NCI-H2081 (cell line): Measurements from ENCODE around the gene KBTBD3.
"Not testable (repeated sequence)": the region's sequence is repeated elsewhere in the genome, so short reads cannot be mapped to it uniquely, and the experiment has no call there.

Experiments used
- DNase-seq, 2 experiments: peaks; one replicate each; lab custom pipeline; 2025; lab: John Stamatoyannopoulos, UW

KBTBD3 gene

GRCh38 chr11:106061954-106062949 is 14.9 kb downstream of the KBTBD3 start:
- DNase-seq, result no peak

DNA sequence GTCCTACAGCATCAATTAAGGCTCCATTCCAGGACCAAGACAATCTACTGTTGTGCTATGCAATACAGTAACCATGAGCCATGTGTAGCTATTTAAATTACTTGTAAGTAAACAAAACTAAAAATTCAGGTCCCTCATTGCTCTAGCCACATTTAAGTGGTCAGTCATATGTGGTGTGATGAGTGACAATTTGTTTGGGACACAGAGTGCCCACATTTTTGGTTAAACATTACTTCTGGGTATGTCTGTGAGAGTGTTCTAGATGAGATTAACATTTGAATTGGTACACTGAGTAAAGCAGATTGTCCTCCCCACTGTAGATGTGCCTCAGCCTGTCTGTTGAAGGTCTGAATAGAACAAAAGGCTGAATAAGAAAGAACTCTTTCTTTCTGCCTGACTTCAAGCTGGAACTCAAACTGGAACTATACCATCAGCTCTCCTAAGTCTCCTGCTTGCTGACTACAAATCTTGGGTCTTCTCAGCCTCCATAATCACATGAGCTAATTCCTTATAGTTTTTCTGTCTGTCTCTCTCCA is 15.8 kb downstream of the KBTBD3 start:
- no peak for DNase-seq

- no peak for DNase-seq
Observed at GRCh38 chr11:106059617-106060016, 17.5 kb downstream of the KBTBD3 start.

DNA sequence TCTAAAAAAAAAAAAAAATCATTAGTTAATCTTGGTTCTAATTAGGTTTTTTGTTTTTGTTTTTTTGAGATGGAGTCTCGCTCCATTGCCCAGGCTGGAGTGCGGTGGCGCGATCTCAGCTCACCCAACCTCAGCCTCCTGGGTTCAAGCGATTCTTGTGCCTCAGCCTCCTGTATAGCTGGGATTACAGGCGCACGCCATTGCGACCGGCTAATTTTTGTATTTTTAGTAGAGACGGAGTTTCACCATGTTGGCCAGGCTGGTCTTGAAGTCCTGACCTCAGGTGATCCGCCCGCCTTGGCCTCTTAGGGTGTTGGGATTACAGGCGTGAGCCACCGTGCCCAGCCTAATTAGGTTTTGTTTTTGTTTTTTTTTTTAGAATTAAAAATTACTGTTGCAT is 18.8 kb downstream of the KBTBD3 start:
- not testable (repeated sequence) for DNase-seq

DNA sequence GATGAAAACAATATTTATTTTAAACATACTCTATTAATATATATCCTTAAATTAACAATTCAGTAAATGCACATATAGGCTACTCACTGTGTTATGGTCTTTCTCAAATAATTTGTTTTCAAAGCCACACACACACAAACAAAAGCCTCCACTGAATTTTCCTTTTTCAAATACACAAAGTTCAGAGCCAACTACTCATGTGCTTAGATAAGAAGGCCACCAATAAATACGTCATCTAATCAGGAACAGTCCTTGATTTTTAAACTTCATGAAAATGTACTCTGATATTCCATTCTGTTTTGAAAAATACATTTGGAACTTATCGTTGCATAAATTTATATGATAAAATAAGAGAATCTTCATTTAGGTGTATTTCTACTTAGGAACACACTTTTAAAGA is 26.0 kb downstream of the KBTBD3 start:
- no peak for DNase-seq

GRCh38 chr11:106049727-106050476 is 27.2 kb downstream of the KBTBD3 start:
- no peak for DNase-seq

- DNase-seq, result no peak
Observed at GRCh38 chr11:106047631-106048030, 29.5 kb downstream of the KBTBD3 start.

DNA sequence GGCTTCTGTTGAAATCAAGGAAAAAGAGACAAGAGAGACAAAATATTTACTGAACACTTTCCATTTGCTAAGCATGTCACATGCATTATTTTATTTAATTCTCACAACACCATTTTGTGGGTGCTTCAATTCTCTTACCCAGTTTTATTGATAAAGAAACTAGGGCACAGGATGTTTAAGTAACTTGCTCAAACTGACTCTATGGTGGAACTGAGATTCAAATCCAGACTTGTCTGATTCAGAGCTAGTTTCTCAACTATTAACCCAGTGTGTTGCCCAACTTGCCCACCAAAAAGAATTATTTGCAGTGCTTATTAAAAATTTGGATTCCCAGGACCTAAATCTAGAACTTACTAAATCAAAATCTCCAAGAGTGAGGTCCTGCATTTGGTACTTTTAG is 33.6 kb downstream of the KBTBD3 start:
- DNase-seq, result no peak

GRCh38 chr11:106032861-106033260 is 44.3 kb downstream of the KBTBD3 start:
- no peak for DNase-seq

- DNase-seq, result no peak
Observed at GRCh38 chr11:106031936-106032335, 45.2 kb downstream of the KBTBD3 start.

GRCh38 chr11:106031202-106031810 is 45.8 kb downstream of the KBTBD3 start:
- no peak for DNase-seq

GRCh38 chr11:106030609-106031008 is 46.5 kb downstream of the KBTBD3 start:
- no peak for DNase-seq

DNA sequence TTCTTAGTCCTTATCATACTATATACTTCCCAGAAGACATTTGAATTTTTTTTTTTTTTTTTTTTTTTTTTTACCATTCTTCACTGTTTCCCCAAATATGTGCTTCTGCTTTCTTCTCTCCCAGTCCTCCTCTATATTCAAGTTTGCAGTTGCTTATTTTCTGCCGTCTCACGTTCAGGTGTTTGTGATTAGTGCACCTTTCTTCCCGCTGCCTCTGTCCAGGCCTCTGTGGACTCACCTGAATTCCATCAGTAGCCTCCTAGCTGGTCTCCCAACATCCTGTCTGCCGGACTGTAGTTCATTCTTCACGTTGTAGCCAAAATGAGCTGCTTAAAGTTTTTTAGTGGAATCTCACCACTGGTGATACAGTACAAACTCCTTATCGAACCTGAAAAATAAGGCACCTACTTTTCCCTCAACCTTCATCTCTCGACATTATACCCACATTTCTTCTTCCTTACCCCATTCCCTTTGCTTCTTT is 54.3 kb downstream of the KBTBD3 start:
- DNase-seq, result no peak

DNA sequence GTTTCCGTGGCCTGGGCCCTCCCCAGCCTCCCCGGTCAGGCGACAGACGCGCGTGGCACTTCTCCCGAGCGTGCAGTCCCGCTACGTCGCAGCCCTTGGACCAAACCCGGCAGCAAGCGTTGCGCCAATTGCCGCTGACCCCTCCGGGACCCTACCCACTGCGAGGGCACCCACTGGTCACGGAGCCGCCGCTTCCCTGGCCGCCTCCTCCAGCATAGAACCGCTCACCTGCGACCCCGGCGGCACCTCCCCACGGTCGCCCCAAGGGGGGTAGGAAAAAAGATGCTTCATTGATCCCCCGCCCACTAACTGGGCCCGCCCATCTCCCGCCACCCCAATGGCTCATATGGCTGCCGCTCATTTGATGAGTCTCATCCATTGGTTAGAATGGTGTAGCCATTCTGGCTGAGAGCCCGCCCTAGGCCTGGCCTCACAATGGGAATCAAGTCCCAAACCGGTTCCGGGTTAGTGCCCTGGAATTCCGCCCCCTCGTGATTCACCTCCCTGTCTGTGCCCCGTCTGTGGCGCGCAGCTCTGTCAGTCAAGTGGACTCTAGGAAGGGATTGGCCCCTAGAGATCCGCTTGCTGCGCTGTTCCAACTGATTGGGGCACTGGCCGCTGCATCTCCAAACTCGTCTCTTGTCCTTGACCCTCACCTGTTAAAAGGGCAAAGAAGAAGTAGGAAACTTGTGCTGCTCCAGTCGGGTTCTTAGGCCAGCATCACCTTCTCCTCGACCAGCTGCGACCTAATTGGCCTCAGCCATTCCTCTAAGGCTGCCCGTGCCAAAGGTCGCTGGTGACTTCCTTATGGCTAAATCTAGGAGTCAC is 55.0 kb downstream of the KBTBD3 start, which contains the start of gene MSANTD4:
MSANTD4 (minus strand) TSS at position 274 of the 828 bp plus-strand sequence. CDS start 11,323 bp downstream, outside the sequence.
- peak; percentile 98 to 99 for DNase-seq

GRCh38 chr11:106021181-106021966 is 55.8 kb downstream of the KBTBD3 start:
- no peak for DNase-seq

GRCh38 chr11:106017093-106017492 is 60.1 kb downstream of the KBTBD3 start:
- no peak for DNase-seq

DNA sequence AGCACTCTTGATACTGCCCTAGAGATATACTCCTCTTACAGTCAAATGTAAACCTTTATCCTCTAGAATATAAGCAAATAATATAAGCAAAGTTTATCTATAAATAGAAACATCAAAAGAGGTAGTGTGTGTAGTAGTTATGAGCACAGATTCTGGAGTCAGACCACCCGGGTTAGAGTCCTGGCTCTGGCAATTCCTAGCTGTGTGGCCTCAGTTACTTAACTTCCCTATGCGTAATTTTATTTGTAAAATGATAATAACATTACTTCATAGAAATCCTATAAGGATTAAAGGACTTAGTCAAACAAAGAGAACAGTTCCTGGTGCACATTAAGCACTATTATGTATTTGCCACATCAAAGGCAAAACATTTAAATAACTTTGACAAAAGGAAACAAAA is 62.1 kb downstream of the KBTBD3 start:
- no peak for DNase-seq

GRCh38 chr11:106014620-106015019 is 62.5 kb downstream of the KBTBD3 start:
- DNase-seq, result no peak

- no peak for DNase-seq
Observed at GRCh38 chr11:106014035-106014434, 63.1 kb downstream of the KBTBD3 start.

DNA sequence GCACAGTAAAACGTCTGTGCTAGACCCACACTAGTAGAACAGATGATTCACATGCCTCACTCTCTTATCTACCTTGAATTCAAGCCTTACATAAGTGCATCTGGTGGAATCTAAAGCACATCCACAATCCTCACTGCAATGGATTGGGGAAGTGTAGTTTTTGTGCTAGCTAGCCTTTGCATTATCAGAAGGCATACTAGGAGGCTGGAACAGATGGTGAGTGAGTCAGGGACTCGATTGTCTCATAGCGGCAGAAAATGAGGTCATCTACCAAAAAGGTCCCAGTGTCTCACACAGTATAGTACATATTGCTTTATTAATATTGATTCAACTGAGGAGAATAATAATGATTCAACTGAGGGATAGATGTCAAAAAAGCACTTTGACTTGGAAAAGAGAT is 64.4 kb downstream of the KBTBD3 start:
- DNase-seq, result no peak
